Suprapubic skin (tissue), 4 donors: ENCODE data around the gene SLC16A13. TPM values are rescaled to one million over a fixed set of nuclear protein-coding genes. Genes with fewer than 3 reads are reported as not detected.
"Not testable (repeated sequence)": the region's sequence is repeated elsewhere in the genome, so short reads cannot be mapped to it uniquely, and the experiment has no call there.

ENCODE experiments used
- DNase-seq, 2 donors: peaks; one replicate each; pipeline ENCODE4 v3.0.0-alpha.2; 2019; ENCODE audit warnings: low spot score in 2 of 2
- H3K27ac ChIP-seq: fragments of 200-600 bp; sonication (generic); one replicate; pipeline ENCODE4 v1.5.1; 2019
- H3K27me3 ChIP-seq: fragments of 200-600 bp; sonication (generic); one replicate; pipeline ENCODE4 v1.5.1; 2019
- H3K36me3 ChIP-seq: fragments of 200-600 bp; sonication (generic); one replicate; pipeline ENCODE4 v1.5.1; 2019
- H3K4me1 ChIP-seq: fragments of 200-600 bp; sonication (generic); one replicate; pipeline ENCODE4 v1.5.1; 2019
- H3K4me3 ChIP-seq: fragments of 200-600 bp; sonication (generic); one replicate; pipeline ENCODE4 v1.5.1; 2019; ENCODE audit warnings: mild to moderate bottlenecking
- H3K9me3 ChIP-seq: fragments of 200-600 bp; sonication (generic); one replicate; pipeline ENCODE4 v1.5.1; 2019
- CTCF ChIP-seq, 2 donors: fragments of 200-600 bp in 1 of 2; fragments of 450-650 bp in 1 of 2; sonication (generic) in 1 of 2; IDR thresholded peaks; one replicate each; pipeline ENCODE4 v1.5.1; 2016 to 2019; ENCODE audit warnings: antibody characterized with exemption in 2 of 2, mild to moderate bottlenecking in 1 of 2, moderate library complexity in 1 of 2
- EP300 ChIP-seq: sonication (generic); formaldehyde crosslinking; IDR thresholded peaks from one replicate; pipeline ENCODE4 v1.6.1; 2017; ENCODE audit warnings: antibody characterized with exemption
- POLR2A ChIP-seq, 2 donors: fragments of 450-650 bp; IDR thresholded peaks; one replicate each; pipeline ENCODE4 v1.6.1; 2017; ENCODE audit warnings: antibody characterized with exemption in 2 of 2, mild to moderate bottlenecking in 2 of 2, moderate library complexity in 2 of 2
- POLR2AphosphoS5 ChIP-seq, 3 donors: sonication (generic); formaldehyde crosslinking; IDR thresholded peaks; one replicate each; pipeline ENCODE4 v1.6.1; 2017; ENCODE audit warnings: antibody characterized with exemption in 3 of 3
- WGBS: methylation state at CpG from one replicate; pipeline ENCODE4 v1.1.5; 2018; 5-methylcytosine and 5-hydroxymethylcytosine counted together
- total RNA-seq, 4 donors: library from RNA; depleted of rRNA; stranded (reverse); fragments of >200 nt; gene quantifications; one replicate each; pipeline ENCODE4 v1.1.0, GENCODE V29; 2016

SLC16A13 gene
- total RNA-seq, 4 donors from 2014 or later, result 1.5 to 4.9 (median 3.7) TPM

- no peaks in the 10 kb centered on the region for H3K9me3 ChIP-seq
- WGBS, result 2% methylated on average over 21 of the region's 21 CpGs
- peaks cover 47% of the 10 kb centered on the region for H3K4me1 ChIP-seq
- no peaks in the 10 kb centered on the region for H3K36me3 ChIP-seq
- peaks cover 8% of the 10 kb centered on the region for H3K27me3 ChIP-seq
- TF ChIP-seq POLR2AphosphoS5 (IDR thresholded peaks at IDR 0.05) (no peak), EP300 (no peak), CTCF (IDR thresholded peaks at IDR 0.05) (no peak), POLR2A (IDR thresholded peaks at IDR 0.05) (no peak)
- peak in 1 of 2 donors; percentile 79 for DNase-seq
- peak overlapping the region; percentile 50 for H3K4me3 ChIP-seq
- H3K27ac ChIP-seq, result peak overlapping the region; percentile 60
Observed at GRCh38 chr17:7043182-7043496, 7.3 kb downstream of the SLC16A13 start.

- no peaks in the 10 kb centered on the region for H3K9me3 ChIP-seq
- 0% methylated on average over 24 of the region's 58 CpGs for WGBS
- peaks cover 8% of the 10 kb centered on the region for H3K27me3 ChIP-seq
- peak within 1 kb of the TSS; percentile 50 for H3K4me3 ChIP-seq
- no peaks in the 10 kb centered on the region for H3K36me3 ChIP-seq
- DNase-seq, result peak in 1 of 2 donors; percentile 81
- H3K27ac ChIP-seq, result peak within 1 kb of the TSS; percentile 91
- TF ChIP-seq EP300 (no peak), CTCF (IDR thresholded peaks at IDR 0.05) (no peak), POLR2AphosphoS5 (IDR thresholded peaks at IDR 0.05) (no peak), POLR2A (IDR thresholded peaks at IDR 0.05) (no peak)
- peaks cover 47% of the 10 kb centered on the region for H3K4me1 ChIP-seq
Observed at GRCh38 chr17:7043497-7044198, 7.8 kb downstream of the SLC16A13 start, which contains the start of gene SLC16A11. TSS of gene SLC16A11 (minus strand) at chr17:7044092. CDS start at chr17:7043513, 579 bp downstream.

GRCh38 chr17:7045492-7046126 lies 9.8 kb downstream of the SLC16A13 start:
- Histone ChIP-seq H3K4me1 (peaks cover 47% of the 10 kb centered on the region), H3K27ac (peak overlapping the region; percentile 91), H3K36me3 (no peaks in the 10 kb centered on the region), H3K9me3 (no peaks in the 10 kb centered on the region), H3K27me3 (peaks cover 8% of the 10 kb centered on the region), H3K4me3 (peak overlapping the region; percentile 42)
- no peak for DNase-seq
- TF ChIP-seq CTCF (IDR thresholded peaks at IDR 0.05) (peak; percentile 60 to 63), POLR2A (IDR thresholded peaks at IDR 0.05) (no peak), EP300 (no peak), POLR2AphosphoS5 (IDR thresholded peaks at IDR 0.05) (no peak)
- WGBS, result 31% methylated on average over 5 of the region's 5 CpGs

GRCh38 chr17:7046127-7046724 lies 10.4 kb downstream of the SLC16A13 start:
- TF ChIP-seq POLR2AphosphoS5 (IDR thresholded peaks at IDR 0.05) (peak in 1 of 3 donors; percentile 49), POLR2A (IDR thresholded peaks at IDR 0.05) (no peak)
- H3K27me3 ChIP-seq, result peaks cover 8% of the 10 kb centered on the region
- DNase-seq, result peak; percentile 88 to 91
- H3K27ac ChIP-seq, result peak overlapping the region; percentile 91
- WGBS, result 14% methylated on average over 15 of the region's 15 CpGs
- H3K36me3 ChIP-seq, result no peaks in the 10 kb centered on the region
- H3K4me3 ChIP-seq, result peak overlapping the region; percentile 42
- no peaks in the 10 kb centered on the region for H3K9me3 ChIP-seq
- peaks cover 47% of the 10 kb centered on the region for H3K4me1 ChIP-seq

- H3K4me1 ChIP-seq, result peaks cover 47% of the 10 kb centered on the region
- 13% methylated on average over 24 of the region's 26 CpGs for WGBS
- H3K36me3 ChIP-seq, DNase-seq, H3K27me3 ChIP-seq, H3K9me3 ChIP-seq: not testable (repeated sequence)
- H3K27ac ChIP-seq, result peak overlapping the region; percentile 91
- H3K4me3 ChIP-seq, result peak overlapping the region; percentile 42
Observed at GRCh38 chr17:7046725-7047397, 11.0 kb downstream of the SLC16A13 start.

GRCh38 chr17:7047566-7047965 lies 11.8 kb downstream of the SLC16A13 start:
- no peak for DNase-seq
- peak overlapping the region; percentile 91 for H3K27ac ChIP-seq

More at GRCh38 chr17:7047566-7047965, 11.8 kb downstream of the SLC16A13 start:
- Histone ChIP-seq H3K4me1 (peaks cover 40% of the 10 kb centered on the region), H3K36me3 (no peaks in the 10 kb centered on the region), H3K9me3 (no peaks in the 10 kb centered on the region), H3K4me3 (peak overlapping the region; percentile 42), H3K27me3 (peaks cover 8% of the 10 kb centered on the region)
- TF ChIP-seq CTCF (IDR thresholded peaks at IDR 0.05) (no peak), POLR2A (IDR thresholded peaks at IDR 0.05) (no peak), POLR2AphosphoS5 (IDR thresholded peaks at IDR 0.05) (no peak), EP300 (no peak)
- WGBS, result 65% methylated on average over 6 of the region's 6 CpGs
